ENCODE measurements around the gene TACC2. TPM values are rescaled to one million over a fixed set of nuclear protein-coding genes. Genes with fewer than 3 reads are reported as not detected.
"Not testable (repeated sequence)": the region's sequence is repeated elsewhere in the genome, so short reads cannot be mapped to it uniquely, and the experiment has no call there.

Gene TACC2
- total RNA-seq, 1 donor from 2014 or later: 341 TPM

DNA sequence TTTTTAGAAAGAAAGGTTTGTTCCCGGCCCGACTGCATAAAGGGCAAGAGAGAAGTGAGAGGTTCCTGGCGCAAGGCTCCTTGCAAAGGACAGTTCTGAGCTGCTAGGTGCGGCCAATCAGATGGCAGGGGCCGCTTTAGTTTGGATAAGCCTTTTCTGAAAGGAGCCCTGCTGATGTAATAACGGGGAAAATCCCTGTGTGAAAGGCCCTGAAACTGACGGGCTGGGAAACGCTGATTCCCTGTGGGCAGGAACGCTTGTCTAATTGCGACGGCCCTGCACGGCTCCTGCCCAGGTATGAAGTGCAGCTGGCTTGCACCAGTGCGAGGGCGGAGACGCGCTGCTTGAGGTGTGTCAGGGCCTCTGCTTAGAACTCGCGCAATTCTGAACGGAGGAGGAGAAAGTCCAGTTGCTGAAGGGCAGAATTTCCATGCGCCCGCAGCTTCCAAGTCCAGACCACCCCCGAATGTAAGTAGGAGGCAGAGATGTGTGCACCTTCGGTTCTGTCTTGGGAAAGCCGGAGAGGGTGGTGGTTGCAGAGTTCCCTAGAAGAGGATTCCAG lies 30.5 kb downstream of the TACC2 start:
- intact Hi-C loops (cut with DNase I): no loop called here
- ATAC-seq: peak; percentile 22
- DNase-seq (ENCODE audit: missing footprints): no peak

DNA sequence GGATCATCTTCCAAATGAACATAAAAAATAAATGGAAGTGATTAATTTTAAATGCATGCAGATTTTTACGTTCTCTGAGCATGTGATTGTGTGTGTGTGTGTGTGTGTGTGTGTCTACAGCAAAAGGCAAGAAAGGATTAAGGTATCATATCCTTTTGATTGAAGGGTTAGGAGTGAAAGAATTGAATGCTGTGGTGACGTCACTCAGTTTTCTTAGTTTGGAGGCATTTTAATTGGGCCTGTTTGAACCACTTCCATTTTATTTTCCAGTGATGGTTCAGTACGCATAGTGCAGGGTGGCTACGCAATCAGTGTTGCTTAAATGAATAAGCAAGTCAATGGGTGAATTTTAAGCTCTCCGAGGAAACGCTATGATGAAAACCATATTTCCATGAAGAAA lies 31.3 kb downstream of the TACC2 start:
- intact Hi-C loops (cut with DNase I): no loop called here
- no peak for ATAC-seq
- DNase-seq (ENCODE audit: missing footprints): no peak

DNA sequence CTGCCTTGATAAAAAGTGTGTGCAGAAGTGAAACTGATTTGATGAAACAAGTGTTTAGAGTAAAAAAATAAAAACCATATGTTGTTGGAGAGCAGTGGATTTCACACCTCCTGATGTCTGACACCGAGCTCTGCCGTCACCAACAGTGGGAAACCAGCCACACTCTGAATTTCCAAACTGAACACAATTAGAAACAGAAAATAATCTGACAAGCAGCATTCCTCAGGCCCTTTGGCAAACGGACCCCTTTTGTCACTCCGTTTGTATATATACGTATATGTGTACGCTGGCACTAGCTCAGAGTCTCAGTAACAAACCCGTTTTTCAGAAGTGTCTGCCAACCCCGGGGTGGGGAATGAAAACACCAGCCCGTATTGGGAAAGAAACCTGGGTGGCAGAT lies 32.4 kb downstream of the TACC2 start:
- intact Hi-C loops (cut with DNase I): no loop called here
- DNase-seq (ENCODE audit: missing footprints): no peak
- ATAC-seq: peak; percentile 18

DNA sequence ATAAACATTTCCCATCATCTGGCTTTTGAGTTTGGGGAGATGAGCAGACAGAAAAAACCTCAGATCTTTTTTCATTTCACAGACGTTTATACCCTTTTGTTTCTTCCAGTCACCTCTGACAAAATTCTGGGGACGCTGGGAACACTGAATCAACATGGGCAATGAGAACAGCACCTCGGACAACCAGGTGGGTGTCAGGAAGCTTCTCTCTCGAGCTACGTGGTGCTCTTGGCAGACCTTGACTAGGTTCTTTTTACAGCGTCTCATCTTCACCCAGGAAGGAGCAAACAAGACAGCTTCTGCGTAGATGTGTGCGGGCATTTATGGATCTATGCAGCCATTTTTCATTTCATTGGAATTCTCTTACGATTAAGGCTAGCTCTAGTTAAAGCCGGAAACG lies 32.9 kb downstream of the TACC2 start:
- intact Hi-C loops (cut with DNase I): no loop called here
- DNase-seq (ENCODE audit: missing footprints): no peak
- ATAC-seq: no peak

DNA sequence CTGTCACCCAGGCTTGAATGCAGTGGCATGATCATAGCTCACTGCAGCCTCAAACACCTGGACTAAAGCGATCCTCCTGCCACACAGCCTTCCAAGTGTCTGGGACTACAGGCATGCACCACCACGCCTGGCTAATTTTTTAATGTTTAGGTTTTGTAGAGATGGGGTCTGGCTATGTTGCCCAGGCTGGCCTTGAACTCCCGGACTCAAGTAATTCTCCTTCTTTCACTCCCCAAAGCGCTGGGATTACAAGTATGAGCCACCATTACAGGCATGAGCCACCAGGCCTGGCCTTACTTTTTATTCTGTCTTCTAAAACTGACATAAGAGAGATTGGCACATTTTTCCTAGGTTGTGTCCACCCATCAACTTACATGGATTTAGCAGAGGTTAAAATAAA lies 33.3 kb downstream of the TACC2 start:
- intact Hi-C loops (cut with DNase I): no loop called here
- DNase-seq (ENCODE audit: missing footprints) (no peak), ATAC-seq (no peak)

DNA sequence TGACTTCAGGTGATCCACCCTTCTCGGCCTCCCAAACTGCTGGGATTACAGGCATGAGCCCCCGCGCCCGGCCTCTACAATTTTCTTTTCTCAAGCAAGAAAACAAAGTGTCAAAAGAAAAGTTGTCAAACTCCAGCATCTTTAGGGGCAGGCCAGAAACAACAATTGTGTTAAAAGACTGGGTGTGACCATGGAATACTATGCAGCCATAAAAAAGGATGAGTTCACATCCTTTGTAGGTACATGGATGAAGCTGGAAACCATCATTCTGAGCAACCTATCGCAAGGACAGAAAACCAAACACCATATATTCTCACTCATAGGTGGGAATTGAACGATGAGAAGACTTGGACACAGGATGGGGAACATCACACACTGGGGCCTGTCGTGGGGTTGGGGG lies 34.3 kb downstream of the TACC2 start:
- ATAC-seq; intact Hi-C loops (cut with DNase I); DNase-seq (ENCODE audit: missing footprints): not testable (repeated sequence)

DNA sequence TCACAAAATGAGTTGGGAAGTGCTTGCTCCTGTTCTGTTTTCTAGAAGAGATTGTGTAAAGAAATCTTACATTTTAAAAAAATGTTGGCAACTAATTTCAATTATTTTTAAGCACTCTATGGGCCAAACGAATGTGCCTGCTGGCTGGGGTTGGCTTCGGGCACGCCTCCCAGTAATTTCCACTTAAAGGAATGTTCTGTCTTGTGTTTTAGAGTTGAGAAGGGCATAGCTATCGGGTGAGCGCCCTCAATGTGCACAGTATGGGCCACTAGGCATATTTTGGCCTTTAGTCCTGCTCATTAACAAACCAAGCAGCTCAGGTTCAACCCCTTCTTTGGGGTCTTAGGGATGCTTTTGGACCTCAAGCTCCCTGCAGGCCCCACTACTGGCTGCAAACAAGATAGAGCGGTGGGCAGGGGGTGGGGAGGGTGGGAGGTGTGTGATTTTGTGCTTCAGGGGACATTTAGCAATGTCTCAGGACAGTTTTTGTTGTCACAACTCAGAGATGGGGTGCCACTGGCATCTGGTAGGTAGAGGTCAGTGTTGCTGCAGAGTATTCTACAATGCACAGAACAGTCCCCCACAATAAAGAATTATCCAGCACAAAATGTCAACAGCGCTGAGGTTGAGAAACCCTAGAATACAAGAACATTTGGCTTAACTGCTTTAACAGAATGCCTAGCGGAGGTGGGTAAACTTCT lies 40.7 kb downstream of the TACC2 start:
- ATAC-seq (peak; percentile 83), DNase-seq (ENCODE audit: missing footprints) (no peak)
- intact Hi-C loops (cut with DNase I): no loop called here

DNA sequence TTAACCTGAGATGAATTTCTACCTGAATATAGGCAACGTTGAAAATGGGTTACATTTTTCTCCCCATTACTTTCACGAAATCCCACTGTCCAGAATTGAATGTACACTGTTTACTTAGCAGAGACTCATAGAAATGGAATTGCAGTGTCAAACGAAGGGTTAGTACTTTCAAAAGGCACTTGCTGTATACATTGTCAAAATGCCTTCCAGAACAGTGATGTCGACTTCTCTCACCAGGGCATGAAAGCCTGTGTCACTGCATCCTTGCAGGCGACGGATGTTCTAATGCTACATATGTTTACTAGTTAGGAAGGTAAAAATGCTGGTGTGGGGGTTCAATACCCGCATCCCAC lies 41.2 kb downstream of the TACC2 start:
- DNase-seq (ENCODE audit: missing footprints): no peak
- ATAC-seq: no peak
- intact Hi-C loops (cut with DNase I): no loop called here

DNA sequence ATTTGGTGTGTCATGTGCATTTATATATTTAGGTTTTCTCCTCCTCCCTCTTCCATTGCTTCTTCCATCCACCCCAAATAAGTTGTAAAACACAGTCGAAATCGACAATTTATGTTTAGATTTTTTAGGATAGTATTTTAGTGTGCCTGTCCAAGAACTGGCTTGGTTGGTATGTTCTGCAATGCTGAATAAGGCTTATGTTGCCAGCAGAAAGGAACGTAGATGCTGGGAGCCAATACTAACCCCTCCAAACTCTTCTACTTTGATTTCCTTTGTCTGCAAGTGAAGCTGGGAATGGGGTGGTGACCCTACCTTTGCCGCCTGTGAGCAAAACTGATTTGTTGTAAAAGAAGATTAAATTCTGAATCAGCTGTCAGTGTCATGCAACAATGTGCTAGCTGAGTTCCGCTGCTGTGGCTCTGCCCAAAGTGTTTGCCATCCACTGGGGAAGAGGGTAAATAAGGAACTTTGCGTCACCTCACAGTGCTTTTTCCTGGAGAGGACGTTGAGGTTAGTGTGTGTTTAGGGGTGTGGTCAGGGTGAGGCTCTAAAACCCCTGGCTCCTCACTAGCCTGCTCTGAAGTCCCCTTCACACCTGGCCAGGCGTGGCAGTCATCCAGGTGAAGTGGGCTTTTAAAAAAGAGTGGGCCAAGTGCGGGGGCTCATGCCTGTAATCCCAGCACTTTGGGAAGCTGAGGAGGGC lies 44.4 kb downstream of the TACC2 start:
- intact Hi-C loops (cut with DNase I): no loop called here
- peak; percentile 57 for ATAC-seq
- DNase-seq (ENCODE audit: missing footprints): no peak

DNA sequence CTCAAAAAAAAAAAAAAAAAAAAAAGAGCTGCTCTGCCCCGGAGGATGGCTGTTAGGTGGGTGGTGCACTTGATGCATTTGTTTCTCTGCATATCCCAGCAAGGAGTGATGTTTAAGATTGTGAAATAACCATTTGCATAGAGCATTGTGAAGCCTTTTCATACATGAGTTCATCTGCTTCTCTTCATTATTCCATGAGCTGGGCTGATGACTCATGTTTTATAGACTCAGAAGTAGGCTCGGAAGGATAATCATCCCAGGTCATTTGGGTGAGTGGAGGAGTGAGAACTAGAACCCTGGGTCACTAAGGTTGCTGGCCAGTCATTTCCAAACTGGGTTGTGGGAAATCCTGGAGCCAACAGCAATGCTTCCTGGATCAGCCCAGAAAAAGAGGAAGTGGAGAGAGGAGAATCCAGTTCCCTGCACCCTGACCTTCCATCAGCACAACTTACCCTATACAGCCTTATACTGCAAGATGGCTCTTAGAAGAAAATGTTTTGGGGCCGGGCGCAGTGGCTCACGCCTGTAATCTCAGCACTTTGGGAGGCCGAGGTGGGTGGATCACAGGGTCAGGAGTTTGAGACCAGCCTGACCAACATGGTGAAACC lies 45.3 kb downstream of the TACC2 start:
- intact Hi-C loops (cut with DNase I): no loop called here
- ATAC-seq: no peak
- no peak for DNase-seq (ENCODE audit: missing footprints)

DNA sequence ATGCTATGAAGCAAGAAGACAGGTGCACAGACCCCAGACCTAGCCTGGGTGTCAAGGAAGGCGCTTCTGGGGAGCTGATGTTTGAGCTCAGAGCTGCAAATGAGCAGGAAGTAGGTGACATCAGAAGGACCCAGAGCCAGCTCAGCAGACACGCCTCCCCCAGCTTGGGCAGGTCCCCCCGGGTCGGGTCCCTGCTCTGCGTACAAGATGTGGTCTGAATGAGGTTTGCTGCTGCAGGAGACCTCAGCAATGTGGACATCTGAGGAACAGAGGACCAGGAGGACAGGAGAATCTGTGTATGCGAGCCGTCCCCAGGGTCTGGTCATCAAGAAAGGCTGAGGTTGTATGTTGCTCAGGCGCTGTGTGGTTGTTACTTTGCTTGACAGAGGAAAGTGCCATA lies 51.8 kb downstream of the TACC2 start:
- intact Hi-C loops (cut with DNase I): no loop called here
- ATAC-seq: no peak
- no peak for DNase-seq (ENCODE audit: missing footprints)

DNA sequence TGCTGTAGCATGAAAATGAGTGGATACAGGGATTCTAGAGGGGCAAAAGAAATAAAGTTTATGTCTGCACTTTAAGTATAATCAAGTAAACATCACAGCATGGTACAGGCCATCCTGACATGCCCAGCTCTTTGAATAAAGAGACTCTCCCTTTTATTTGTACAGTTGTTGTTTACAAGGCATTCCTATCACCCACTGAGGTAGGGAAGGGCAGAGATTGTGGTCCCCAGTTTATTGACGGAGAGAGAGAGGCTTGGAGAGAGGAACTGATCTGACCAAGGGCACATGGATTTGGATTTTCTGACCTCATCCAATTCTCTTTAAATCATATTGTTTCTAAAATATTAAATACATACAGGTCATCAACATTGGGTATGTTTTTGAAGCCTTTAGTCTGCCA lies 53.9 kb downstream of the TACC2 start:
- DNase-seq (ENCODE audit: missing footprints) (no peak), ATAC-seq (no peak)
- intact Hi-C loops (cut with DNase I): no loop called here

DNA sequence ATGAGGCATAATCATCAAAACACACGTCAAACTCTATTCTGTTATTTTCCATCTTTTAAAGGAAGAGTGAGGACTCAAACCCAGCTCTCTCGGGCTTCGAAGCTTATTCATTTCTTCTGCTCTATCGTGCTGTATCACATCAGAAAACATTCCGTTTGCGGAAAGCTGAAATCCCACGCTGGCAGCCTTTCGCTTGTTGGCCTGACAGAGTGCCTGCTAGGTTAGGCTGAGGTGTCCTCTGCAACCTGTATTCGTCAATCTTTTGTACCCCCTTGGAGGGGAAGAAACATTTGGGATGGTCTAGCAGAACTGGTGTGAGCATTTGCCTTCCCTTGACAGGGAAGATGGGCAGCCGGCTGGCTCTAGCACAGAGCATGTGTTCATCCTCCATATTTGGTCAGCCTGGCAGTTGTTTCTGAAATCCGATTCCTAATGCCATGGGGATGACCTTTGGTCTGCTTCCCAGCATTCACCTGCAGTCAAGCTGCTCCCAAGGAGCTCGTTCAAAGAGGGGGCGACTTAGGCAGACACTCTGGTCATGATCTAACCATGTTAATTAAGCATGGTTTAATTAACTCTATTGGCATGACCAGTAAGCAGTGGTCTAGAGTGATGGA lies 55.2 kb downstream of the TACC2 start:
- intact Hi-C loops (cut with DNase I): loop anchor here (2.0 kb wide), 1 partner anchor 49 kb away; no protein-coding TSS in a partner anchor
- DNase-seq (ENCODE audit: missing footprints) (no peak), ATAC-seq (peak; percentile 64)

DNA sequence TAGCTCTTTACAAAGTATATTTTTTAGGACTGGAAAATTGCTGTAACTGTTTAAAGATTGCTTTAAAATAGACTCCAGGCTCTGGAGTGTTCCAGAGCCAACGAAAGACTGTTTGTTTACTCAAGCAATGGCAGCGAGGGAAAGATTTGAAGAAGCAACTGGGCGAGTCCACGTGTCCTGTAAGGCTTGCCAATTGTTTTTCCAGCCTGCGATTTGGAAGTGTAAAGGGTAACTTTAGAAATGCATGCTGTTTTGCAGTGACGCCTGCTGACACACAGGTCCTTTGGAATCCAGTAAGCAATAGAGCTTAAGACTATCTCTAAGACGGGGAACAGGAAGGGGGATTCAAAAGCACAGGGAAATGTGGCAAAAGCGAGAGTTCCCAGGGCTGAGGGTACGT lies 55.8 kb downstream of the TACC2 start:
- peak; percentile 29 for ATAC-seq
- no peak for DNase-seq (ENCODE audit: missing footprints)
- intact Hi-C loops (cut with DNase I): loop anchor here (2.0 kb wide), 1 partner anchor 50 kb away; no protein-coding TSS in a partner anchor

DNA sequence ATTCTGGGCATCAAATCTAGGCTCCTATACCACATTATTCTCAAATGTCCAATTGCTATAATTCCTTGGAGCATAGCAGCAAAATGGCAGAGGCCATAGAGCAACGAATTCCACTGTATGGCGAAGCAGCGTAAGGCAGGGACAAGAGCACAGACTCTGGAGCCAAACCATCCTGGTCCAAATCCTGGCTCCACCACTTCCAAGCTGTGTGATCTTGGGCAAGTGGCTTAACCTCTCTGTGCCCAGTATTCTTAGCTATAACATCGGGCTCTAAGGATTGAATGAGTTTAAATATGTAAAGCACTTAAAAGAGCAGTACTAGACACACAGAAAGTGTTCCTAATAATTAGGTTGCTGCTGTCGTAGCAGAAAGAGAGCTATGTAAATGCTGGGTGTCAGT lies 56.2 kb downstream of the TACC2 start:
- DNase-seq (ENCODE audit: missing footprints): no peak
- no peak for ATAC-seq
- intact Hi-C loops (cut with DNase I): loop anchor here (2.0 kb wide), 1 partner anchor 50 kb away; no protein-coding TSS in a partner anchor

DNA sequence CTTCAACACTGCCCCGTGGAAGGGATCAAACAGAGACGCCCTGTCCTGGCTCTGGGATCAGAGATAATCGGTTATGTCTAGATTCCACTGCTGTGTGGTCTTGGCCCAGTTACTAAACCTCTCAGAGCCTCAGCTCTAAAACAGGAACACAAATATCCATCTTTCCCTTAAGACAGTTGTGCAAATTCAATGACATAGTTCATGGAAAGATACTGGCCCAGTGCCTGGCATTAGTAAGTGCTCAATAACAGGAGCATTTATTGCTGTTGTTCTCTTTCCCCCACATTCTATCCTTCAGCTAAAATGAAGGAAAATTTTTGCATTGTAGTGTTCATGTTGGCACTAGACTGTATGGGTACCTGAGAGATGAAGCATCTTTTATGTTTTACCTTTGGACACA lies 58.6 kb downstream of the TACC2 start:
- ATAC-seq (no peak), DNase-seq (ENCODE audit: missing footprints) (no peak)
- intact Hi-C loops (cut with DNase I): no loop called here

DNA sequence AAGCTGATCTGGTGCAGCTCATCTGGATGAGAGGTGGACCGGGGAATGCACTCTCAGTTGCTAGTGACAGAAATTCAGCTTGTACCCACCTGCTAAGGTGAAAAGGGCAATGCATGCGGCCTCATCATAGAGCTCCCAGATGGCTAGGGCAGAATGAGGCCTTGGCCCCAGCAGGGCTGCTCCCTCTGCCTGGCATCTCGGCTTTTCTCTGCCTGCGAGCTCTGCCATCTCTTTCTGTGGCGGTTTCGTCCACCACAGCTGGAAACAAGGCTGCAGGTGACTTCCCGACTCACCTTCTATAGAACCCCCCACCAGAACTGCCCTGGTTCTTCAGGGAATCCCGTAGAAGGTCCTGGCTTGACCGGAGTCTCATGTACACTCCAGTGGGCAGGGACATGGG lies 60.1 kb downstream of the TACC2 start:
- ATAC-seq (no peak), DNase-seq (ENCODE audit: missing footprints) (no peak)
- intact Hi-C loops (cut with DNase I): no loop called here

DNA sequence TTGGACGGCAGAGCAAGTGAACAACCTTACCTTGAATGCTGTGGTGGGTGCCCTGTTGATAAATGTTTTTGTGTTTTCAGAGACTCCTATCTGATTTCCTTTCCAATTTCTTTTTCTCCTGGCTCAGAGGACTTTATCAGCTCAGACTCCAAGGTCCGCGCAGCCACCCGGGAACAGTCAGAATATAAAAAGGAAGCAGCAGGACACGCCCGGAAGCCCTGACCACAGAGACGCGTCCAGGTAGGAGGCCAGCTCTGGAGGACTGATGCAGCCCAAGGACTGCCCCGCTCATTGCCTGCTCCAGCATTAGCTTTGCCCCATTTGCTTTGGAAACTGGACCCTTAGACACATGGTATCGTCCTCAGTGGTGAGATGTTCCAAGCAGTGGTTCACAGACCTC lies 61.3 kb downstream of the TACC2 start:
- intact Hi-C loops (cut with DNase I): loop anchor here (5.0 kb wide), 2 partner anchors 92 to 123 kb away; partner anchors contain the start of gene ATE1
- no peak for DNase-seq (ENCODE audit: missing footprints)
- ATAC-seq: no peak

DNA sequence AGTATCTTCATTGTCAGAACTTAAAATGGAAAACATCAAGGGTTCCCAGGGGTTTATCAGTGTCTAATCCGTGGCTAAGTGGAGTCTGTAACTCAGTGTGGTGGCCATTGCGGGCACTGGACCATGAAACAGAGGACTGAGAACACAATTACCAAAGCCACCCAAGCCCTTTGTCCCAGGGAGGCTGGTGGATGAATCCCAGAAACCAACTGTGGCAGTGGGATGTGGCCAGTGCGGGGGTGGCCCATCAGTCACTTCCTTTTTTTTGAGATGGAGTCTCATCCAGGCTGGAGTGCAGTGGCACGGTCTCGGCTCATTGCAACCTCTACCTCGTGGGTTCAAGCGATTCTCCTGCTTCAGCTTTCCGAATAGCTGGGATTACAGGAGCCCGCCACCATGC lies 61.8 kb downstream of the TACC2 start:
- intact Hi-C loops (cut with DNase I): loop anchor here (5.0 kb wide), 2 partner anchors 91 to 124 kb away; partner anchors contain the start of gene ATE1
- no peak for DNase-seq (ENCODE audit: missing footprints)
- no peak for ATAC-seq

Data from Right ventricle myocardium inferior (tissue), 1 donor.